Globus pallidus (tissue), 1 donor: ENCODE data around the gene MCOLN2.
"Not testable (repeated sequence)": the region's sequence is repeated elsewhere in the genome, so short reads cannot be mapped to it uniquely, and the experiment has no call there.

Experiments
- DNase-seq: peaks from one replicate; pipeline ENCODE4 v3.0.0-alpha.2; 2015; ENCODE audit warnings: low spot score

MCOLN2 gene

DNA sequence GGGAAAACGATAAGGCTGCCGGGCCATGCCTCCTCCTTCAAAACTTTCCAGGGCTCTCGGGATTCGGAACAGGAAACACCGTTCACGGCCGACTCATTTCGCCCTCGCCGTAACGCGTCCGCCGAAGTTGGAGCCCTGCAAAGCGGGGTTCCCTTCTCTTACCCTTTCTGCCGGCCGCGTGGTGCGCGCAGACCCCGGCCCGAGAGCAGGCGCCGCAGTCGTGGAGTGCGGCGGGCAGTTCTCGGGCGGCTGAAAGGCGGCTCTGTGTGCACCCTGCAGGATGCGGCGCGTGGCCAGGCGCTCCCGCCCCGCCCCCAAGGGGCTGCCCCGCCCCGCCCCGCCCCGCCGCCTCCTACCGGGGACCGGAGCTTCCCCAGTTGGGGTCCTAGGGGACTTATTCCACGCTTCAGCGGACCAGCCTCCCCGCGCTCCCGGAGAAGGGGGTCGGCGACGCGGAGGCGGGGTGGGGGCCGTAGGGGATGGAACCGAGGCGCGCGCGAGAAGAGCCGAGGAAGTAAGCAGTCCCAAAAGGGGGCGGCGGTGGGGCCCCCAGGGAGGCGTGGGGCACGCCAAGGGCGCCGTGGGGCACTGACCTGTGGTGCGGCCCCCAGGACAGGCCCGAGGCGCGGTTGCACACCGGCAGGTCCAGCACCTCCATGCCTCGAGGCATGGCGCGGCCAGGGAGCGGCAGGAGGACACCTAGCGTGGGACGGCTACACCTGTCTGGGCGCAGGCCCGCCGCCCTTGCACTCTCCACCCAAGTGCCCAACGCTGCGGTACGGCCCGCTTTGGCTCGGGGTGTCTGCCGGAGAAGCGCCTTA is at the start of gene MCOLN2:
TSS of gene MCOLN2 (minus strand) at position 268 of the 821 bp plus-strand sequence. CDS start at position 27, 241 bp downstream.
- no peak for DNase-seq

DNA sequence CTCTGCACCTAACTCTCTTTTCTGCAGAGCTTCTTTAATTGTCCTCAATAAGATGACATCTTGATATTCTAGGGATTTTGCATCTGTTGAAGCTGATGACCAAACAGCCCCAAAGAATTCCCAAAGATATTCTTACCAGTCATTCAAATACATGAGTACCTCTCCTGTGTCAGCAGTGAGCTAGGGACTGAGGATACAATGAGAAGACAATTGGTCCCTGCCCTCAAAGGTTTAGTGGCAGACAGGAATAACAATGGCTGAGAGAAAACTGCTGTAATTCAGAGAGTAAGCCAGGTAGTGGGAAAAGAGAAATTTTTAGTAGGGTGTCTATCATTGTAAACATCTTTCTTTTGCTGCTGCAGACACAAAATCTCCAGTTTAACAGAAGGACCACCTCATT is 45.5 kb upstream of the MCOLN2 start:
- DNase-seq = no peak

DNA sequence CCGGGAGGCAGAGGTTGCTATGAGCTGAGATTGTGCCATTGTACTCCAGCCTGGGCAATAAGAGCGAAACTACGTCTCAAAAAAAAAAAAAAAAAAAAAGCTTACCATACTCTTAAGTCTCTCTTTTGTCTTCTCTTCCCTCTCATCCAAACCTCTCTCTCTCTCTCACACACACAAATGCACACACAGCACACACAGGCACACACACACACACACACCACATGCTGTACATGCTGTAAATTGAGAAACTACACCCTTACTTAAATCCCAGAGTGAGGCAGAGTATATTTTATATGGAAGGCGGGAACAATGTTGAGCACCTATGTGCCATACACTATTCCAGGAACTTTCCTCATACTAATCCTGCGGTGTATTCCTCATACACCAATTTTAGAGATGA is 44.9 kb upstream of the MCOLN2 start:
- DNase-seq = no peak

DNA sequence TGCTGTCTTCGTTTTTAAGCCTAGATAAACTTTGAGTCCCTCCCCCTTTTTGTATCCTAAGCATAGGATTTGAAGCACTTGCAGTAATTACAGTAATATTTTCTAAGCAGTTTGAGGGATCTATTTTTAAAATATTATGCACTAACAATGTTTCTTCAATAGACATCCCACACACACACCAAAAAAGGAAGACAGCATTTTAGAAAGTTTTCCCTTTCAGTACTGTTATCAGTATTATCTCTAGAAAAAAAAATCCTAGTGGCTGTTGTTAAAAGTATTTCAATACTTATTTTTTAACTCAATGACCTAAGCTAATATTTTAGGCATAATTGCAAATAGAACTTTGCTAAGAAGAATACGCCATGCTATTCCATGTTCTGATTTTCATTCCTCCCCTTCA is 36.3 kb upstream of the MCOLN2 start:
- DNase-seq = no peak

DNA sequence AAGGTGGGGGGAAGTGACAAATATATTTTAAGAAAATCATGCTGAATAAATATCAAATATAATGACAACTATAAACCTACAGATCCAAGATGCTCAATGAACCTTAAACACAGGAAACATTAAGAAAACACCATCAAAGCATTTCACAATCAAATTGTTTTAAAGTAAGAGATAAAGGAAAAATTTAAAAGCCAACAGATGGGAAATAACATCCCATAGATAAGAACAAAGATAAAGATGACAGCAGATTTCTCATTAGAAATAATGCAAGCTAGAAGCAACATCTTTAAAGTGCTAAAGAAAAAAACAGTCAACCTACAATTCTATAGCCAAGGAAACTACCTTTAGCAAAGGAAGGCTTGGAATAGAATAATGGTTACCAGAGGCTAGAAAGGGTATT is 33.6 kb upstream of the MCOLN2 start:
- no peak for DNase-seq

DNA sequence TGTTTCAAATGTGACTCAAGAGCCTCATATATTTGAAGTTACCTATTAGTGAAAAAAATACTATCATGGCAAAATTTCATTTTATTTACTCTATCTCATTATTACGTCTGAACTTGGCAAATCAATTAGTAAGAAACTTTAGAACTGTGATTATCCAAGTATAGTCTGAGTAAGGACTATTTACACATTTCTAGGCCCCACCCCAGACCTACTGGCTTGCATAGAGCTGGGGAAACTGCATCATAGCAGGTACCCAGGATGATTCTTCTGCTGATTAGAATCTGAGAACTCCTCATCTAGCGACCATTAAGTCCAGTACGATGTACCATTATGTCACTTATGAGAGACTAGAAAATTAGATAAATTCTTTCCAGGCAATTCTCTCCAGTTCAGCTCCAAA is 31.2 kb upstream of the MCOLN2 start:
- DNase-seq = no peak

DNA sequence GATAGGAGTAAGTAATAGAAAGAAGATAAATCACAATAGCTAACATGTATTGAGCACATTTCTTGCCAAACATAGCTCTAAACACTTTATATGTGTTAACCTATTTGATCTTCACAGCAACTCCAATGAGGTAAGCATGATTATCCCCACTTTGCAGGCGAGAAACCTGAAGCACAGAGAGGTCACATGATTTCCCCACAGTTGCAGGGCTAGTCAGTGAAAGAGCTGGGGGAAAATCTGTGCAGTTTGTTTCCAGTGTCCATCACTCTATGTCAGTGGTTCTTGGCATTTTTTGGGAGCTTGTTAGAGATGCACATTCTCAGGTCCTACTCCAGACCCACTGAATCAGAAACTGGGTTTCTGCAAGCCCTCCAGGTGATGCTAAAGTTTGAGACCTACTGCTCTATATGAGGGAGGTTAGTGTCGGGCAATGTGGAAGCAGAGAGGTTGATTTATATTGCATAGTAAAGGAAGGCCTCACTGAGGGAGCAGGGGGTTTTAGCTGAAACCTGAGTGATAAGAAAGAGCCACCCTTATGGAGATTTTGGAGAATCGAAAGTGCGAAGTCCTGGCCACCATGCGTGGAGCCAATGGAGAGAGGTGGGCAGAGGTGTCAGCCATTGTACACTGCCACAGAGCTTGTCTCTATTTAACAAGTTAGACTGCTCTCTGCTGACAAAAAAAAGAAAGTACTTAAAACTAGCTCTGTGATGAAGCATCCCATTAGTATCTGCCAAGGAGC is 30.5 kb upstream of the MCOLN2 start:
- DNase-seq = peak; percentile 7

DNA sequence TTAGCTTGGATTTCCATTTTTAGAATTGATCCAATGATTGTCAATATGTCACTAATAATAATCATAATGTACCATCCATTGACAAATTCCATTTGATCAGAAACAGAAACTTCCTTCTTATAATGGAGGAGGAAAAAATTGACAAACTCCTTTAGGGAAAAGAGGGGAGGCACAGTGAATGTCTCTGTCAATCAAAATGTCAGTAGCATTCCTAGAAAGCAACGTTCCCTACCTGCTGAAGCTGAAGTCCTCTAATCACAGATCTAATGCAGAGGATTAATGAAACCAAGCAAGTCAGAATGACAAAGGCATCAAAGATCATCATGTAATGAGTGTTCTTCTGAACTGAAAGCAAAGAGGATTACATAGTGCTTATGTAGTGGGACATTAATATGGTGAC is 29.0 kb upstream of the MCOLN2 start:
- DNase-seq = no peak

DNA sequence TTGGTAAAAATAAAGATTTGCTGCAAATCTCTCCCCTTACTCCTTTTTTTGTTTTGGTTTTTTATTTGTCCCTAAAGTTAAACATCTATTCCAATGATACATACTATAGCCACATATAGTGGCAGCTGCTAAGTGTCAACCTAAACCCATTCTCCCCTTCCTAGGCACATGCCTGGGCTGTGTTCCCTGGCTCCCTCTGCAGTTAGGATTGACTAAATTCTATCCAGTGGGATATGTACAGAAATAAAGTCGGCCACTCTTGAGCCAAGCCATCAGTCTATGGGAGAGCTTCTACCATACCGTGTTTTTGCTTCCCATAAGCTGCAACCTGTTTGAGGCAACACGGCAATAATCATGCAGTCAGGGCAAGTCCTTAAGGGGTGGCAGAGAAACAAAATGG is 27.8 kb upstream of the MCOLN2 start:
- DNase-seq = no peak

DNA sequence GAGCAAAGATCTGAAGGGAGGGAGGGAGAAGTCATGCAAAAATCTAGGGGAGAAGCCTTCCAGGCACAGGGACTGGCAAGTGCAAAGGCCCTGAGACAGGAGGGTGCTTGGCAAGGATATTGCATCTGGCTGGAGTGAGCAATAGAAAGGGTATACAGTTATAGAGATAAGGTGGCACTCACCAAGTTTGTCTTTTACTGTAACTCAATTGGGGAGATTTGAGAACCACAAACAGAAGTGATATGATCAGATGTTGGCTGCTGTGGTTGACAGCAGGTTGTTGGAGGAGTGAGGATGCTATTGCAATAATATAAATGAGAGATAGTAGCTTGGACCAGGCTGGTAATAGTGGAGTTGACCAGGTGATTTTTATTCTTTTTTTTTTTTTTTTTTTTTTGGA is 25.8 kb upstream of the MCOLN2 start:
- no peak for DNase-seq

DNA sequence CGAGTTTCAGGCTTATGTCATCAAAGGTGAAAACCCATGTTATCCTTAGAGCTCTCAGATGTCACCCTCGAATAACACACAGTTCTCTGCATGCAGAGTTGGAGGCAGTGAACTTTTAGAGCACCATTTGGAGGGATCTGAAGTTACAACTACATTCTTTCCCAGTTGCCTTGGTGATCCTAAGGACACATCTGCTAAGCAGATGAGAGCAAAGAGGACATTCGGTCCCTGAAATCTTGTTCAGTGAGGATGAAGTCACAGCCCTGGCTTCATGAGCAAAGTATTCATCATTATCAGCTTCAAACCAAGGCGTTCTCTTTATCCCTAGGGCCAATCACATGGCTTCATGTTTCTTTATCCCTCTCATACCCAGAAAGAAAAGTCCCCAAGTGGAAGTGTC is 23.1 kb upstream of the MCOLN2 start:
- DNase-seq = no peak

DNA sequence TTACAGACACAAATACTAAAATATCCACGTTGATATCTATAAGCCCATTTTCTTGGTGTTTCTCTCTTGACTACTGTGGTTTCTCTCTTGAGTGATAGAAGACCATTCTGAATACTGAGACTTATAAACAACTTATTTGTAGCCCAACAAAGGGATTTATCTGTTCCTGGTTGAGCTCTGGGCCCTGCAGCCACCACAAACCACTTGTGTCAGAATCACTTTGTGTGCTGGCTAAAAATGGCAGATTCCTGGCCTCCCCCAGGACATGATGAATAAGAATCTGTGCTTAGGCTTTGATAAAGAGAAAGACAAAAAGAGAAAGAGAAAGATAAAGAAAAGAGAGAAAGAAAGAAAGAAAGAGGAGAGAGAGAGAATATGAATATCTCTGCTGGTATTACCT is 18.9 kb upstream of the MCOLN2 start:
- no peak for DNase-seq

DNA sequence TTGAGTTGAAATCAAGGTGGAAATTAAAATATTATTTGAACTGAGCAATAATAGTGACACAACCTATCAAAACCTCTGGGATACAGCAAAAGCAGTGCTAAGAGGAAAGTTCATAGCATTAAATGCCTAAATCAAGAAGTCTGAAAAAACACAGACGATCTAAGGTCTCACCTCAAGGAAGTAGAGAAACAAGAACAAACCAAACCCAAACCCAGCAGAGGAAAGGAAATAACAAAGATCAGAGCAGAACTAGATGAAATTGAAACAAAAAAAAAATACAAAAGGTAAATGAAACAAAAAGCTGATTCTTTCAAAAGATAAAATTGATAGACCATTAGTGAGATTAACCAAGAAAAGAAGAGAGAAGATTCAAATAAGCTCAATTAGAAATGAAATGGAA is 8.7 kb upstream of the MCOLN2 start:
- not testable (repeated sequence) for DNase-seq

DNA sequence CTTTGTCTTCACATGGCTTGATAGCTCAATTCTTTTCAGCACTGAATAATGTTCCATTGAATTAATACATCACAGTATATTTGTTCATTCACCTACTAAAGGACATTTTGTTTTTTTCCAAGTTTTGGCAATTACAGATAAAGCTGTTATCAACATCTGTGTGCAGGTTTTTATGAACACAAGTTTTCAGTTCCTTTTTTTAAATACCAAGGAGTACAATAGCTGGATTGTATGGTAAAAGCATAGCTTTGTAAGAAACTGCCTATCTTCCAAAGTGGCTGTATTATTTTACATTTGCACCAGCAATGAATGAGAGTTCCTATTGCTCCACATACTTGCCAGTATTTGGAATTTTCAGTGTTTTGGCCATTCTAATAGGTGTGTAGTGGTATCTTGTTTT is 4.8 kb upstream of the MCOLN2 start:
- DNase-seq = no peak

DNA sequence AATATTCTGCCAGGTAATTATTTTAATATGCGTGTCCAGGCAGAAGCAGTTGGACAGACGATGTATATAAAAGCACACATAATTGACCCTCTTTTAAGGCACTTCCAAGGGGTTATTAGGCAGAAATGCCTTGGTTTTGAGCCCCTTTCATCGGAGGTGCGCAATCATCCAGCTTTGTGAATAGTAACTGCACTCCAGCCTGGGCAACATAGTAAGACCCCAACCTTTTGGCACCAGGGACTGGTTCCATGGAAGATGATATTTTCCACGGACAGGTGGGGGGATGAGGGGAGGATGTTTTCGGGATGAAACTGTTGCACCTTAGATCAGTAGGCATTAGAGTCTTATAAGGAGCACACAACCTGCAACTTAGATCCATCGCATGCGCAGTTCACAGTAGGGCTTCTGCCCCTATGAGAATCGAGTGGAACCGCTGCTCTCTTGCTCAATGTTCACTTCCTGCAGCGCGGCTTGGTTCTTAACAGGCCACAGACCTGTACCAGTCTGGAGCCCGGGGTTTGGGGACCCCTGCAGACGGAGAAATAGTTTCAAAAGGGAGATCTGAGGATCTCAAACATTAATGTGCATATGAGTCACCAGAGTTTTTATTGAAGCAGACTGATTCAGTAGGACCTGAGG is 1.8 kb upstream of the MCOLN2 start:
- DNase-seq = no peak

DNA sequence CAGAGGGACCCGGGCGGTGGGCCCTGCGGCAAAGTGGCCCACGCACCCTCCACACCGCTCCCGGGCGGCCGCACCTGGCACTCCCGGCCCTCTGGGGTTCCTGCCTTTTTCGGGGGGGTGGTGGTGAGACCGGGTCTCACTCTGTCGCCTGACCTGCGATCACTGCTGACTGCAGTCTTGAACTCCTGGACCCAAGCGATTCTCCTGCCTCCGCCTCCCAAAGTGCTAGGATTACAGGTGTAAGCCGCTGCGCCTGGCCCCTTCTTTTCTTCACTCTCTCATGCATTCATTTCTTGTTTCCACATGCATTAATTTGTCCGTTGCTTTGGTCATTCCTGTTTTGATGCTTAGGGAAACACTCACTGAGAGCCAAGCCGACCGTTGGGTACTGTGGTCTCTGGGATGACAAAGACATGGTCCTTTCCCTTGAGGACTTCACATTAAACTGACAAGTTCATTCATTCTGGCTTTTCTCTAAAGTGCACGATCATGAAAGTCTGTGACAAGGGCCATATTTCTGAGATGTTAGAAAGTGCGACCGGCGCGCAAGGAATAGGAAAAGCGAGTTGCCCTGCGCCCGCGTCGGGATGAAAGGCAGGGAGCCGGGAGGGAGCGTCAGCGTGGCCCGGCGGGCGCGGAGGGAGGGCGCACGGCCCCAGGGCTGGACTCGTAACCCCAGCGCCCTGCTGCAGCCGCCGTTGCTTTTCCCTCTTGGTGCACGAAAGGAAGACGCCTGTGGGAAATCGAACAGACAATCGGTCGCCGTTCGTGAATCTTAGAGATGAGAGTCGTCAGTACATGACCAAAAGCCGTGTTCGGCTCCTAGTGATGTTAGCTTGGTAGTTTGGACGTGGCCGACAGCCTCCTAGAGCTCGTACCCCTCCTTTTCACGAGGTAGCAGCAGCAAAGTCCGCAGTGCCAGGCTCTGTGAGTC is 1.0 kb upstream of the MCOLN2 start:
- no peak for DNase-seq

DNA sequence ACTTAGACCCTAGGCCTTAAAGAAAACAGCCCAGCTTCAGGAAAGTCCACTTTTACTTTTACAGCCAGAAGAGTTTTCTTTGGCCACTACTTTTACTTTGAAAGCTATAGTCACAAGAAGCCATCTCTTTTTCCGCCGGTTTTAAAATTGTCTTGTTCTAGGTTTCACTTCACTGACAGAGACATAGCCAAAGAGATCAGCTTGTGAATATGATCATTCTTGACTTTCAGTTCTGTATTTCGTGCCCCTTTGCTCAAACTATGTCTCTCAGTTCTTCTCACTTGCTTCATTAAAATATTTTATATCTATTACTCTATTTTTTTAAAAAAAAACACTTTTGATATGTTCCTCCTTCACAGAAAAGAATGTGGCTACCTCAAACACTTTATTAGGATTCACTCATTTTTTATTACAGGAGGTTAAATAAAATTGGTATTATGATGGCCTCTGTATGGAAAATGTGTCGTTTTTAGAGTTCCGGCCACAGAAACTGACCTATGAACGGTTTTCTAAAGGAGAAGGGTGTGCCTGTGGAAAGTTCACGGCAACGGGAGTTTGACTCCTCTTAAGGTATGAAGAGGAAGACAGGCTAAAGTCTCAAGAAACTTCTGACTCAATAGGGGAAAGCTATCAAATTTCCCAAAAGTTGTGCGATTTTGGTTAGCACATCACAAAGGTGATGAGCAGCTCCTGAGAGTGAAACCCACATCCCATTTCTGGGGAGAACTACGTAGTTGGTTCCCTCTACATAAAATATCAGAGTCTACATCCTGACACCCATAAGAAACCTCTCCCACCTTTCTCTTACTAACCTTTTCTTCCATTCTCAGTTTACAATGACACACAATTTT is 1.2 kb downstream of the MCOLN2 start:
- DNase-seq = no peak

DNA sequence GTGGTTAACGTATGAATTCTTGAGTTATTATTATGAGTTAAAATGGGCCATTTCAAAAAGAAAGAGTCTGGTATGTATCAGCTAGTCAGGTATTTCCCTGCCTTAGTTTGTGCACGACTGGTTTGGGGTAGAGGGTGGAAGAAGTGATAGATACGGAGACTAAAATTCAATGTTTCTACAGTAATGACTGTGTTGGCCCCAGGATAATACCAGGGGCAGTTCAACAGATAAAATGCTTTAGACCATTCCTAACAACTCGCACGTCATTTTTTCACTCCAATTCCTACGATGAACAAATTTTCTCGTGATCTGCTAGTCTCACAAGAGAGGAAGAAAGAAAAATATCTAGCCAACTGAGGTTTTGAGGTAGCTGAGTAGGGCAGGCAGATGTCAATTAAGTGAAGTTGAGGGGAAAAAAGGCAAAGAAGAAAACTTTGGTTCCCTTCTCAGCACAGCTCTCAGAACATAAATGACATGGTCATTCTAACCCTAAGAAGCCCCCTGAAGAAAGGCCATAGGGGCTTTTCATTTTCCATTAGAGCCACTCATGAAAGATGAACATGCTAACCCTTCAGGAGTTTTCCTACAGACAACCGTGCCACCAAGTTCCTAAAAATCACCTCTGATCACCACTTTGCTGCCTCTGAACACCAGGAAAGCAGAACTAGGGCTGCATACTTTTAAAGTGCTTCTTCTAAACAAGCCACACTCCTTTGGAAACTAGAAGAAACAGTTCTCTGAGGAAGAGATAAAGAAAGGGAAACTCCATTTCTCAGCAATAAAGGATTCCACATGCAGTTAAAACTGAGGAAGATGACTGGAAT is 5.6 kb downstream of the MCOLN2 start:
- no peak for DNase-seq

DNA sequence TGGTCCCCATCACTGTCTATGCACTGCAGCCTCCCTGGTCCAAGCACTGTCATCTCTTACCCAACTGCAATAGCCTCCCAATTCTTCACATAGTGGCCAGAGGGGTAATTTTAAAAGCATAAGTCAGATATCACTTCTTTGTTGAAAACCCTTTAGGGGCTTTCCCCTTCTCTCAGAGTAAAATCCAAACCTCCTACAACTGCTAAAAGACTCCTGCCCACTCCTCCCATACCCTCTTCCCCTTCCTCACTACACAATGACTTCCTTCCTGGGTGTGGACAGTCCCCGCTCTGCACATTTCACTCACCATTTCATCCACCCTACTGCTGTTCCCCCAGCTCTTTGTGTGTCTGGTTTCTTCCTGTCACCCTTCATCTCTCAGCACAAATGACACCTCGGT is 8.3 kb downstream of the MCOLN2 start:
- DNase-seq = no peak

DNA sequence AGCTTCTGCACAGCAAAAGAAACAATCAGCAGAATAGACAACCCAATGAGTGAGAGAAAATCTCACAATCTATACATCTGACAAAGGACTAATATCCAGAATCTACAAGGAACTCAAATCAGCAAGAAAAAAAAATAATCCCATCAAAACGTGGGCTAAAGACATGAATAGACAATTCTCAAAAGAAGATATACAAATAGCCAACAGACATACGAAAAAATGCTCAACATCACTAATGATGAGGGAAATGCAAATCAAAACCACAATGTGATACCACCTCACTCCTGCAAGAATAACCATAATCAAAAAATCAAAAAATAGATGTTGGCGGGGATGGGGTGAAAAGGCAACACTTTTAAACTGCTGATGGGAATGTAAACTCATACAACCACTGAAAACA is 10.4 kb downstream of the MCOLN2 start:
- DNase-seq = not testable (repeated sequence)
